NCI-H460 (cell line): ENCODE measurements around the gene LRTM2. TPM values are rescaled to one million over a fixed set of nuclear protein-coding genes. Genes with fewer than 3 reads are reported as not detected.

Experiments
- DNase-seq: peaks from one replicate; pipeline ENCODE4 v3.0.0-alpha.2; 2016; ENCODE audit warnings: low read depth; ENCODE audit errors: extremely low read depth
- total RNA-seq: library from RNA; depleted of rRNA; stranded (reverse); fragments of >200 nt; shearing (Covaris generic); gene quantifications from 2 replicates; pipeline ENCODE4 v1.2.3, GENCODE V29; 2014

Gene LRTM2
- total RNA-seq, 1 experiment from 2014 or later = not detected

- no peak for DNase-seq
Measured at GRCh38 chr12:1797011-1797901, 23.1 kb upstream of the LRTM2 start.

DNA sequence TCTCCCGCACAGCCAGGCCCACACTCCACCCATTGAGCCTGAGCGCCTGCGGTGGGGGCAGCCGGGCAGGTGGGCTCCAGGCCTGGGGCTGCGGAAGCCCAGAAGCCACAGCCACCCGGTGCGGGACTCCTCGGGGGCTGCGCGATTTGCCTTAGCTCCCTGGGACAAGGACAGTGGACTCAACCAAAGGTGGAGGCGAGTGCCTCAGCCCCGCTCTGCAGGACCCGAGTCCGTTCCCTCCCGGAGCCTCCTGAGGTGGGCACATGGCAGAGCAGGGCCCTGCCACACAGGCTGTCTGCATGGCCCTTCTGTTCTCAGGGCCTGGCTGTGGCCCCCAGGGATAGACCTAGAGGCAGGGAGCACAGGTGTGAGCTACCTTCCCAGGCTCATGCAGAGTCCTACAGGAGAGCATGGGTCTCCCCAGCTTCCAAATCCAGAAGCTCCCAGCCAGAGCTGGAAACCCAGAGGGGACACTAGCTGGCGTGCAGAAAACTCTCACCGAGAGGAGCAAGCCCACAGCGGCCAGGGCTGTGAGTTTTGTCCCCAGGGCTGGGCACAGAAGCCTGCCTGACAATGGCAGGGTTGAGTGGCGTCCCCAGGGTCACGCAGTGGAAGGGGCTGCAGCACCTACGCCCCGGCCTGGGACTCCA lies 22.2 kb upstream of the LRTM2 start:
- no peak for DNase-seq

DNA sequence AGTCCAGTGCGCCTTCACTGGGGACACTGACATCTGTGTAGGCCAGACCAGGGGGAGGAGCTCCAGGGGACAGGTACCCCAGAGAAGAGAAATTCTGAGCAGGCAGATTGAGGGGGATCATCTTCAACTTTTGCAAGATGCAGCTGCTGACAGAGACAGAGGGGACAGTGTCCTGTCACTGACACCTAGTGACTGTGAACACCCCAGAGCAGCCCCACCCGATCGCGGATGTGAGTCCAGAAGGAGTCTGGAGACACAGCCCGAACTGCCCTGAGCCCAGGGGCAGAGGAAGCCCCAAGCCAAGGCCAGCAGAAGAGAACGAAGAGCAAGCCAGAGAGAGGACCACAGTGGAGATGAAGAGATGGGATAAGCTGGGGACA lies 21.7 kb upstream of the LRTM2 start:
- no peak for DNase-seq

DNA sequence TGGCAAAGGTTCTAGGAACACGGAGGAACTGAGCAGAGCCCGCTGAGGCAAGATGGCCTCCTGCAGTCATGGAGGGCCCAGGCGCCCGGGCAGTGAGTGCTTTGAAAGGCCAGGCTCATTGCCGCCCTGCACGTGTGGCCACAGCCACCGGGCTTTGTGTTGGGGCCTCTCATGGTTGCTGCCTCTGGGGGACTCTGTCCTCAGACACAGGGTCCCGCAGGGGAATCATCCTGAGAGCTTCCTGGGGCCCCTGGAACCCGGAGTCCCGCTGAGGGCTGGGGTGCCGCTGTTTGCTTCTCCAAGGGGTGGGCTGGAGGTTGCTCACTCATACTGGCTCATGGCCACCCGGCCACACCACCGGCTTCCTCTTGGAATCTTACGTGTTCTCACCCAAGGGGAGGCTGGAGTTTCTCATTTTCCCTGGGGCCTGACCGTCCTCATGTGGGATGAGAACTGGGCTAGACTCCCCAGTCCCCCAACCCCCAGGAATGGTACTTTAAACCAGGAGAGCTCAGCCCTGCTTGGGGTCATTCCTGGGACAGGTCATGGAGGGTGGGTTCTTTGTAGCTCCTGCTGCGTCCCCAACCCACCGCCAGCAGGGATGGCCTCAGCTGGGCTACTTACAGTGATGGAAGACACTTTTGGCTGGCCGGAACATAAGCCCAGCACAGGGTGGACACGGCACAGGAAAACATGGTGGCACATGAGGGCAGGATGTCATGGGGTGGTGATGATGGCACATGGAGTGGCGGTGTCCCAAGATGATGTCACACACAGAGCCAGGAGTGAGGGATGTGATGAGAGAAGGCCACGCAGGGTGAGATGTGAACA lies 21.1 kb upstream of the LRTM2 start:
- DNase-seq = no peak

DNA sequence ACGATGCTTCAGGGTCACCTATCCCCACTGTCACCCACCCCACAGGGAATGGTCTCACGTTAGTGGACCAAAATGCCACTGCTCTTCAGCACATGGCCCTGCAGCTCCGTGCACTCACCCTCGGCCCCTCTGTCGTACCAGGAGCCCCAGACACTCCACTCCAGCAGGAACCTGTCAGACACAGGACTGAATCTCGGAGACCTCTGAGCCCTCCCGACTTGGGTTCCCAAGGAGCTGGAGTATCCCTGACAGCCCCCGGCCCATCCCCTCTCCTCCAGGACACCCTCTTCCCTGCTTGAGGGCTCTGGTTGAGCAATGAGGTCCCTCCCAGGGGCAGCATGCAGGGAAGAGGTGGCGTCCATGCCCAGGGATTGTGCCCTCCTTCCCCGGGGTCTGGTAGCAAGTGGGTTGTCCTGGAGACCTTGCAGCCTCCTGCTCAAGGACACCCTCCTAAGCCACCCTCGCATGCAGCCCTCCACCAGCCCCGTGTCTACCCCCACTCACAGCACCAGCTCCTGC lies 20.4 kb upstream of the LRTM2 start:
- DNase-seq = no peak

GRCh38 chr12:1800401-1801302 lies 19.7 kb upstream of the LRTM2 start:
- DNase-seq = no peak

DNA sequence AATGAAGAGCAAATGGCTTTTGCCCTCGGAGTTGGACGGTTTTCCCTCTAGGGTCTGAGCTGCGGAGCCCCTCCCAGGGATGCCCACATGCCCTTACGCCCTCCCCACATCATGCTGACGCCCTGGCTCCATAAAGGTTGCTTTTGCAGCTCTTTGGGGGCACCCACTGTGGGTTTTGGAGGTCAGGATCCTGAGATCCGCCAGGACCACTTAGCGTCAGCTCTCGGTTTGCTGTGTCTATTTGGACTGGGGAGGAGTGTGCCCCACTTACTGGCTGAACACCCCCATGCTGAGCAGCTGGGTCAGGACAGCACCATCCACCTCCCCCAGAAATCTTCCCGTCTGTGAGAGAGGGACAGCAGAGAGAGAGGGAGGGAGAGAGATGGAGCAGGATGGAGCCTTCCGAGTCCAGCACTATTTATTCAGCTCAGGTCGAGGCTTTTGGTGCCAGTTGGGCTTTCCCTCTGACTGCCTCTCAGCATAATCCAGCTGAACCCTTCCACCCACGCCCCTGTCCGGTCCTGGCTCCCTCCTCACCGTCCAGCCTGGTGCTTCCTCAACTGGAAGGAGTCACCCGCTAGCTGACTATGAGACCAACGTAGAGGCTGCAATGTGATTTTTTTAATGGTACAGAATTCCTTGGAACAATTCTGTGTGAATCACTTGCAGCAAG lies 18.9 kb upstream of the LRTM2 start:
- no peak for DNase-seq

- DNase-seq = no peak
Measured at GRCh38 chr12:1803736-1804135, 16.6 kb upstream of the LRTM2 start.

GRCh38 chr12:1804545-1805332 lies 15.6 kb upstream of the LRTM2 start:
- peak; percentile 84 for DNase-seq

DNA sequence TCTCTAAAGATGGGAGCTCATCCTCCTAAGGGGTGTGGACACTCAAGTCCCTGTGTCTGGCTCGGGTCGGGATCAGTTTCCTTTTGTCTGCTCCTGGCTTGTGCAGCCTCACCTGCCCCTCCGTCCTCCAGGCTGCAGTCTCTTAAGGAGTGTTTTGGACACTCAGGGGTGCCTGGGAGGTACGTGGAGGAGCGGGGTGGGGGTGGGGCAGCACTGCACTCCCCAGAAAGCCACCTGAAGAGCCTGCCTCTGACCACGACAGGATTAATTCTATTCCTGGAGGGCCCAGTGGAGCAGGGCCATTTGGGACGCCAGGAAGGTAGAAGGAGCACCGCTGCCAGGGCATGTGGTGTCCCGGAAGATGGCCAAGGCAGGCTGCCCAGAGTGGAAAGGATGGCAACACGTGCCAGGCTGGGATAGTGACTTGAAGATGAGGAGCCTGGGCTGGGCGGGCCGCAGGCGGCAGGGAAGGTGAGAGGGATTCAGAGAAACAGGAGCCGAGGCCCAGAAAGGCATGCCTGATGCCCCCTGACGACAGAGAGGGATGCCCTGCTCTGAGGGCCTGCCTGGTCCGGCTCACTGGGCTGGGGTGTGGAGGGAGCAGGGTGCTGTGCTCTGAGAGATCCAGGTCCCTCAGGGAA lies 14.8 kb upstream of the LRTM2 start:
- no peak for DNase-seq

DNA sequence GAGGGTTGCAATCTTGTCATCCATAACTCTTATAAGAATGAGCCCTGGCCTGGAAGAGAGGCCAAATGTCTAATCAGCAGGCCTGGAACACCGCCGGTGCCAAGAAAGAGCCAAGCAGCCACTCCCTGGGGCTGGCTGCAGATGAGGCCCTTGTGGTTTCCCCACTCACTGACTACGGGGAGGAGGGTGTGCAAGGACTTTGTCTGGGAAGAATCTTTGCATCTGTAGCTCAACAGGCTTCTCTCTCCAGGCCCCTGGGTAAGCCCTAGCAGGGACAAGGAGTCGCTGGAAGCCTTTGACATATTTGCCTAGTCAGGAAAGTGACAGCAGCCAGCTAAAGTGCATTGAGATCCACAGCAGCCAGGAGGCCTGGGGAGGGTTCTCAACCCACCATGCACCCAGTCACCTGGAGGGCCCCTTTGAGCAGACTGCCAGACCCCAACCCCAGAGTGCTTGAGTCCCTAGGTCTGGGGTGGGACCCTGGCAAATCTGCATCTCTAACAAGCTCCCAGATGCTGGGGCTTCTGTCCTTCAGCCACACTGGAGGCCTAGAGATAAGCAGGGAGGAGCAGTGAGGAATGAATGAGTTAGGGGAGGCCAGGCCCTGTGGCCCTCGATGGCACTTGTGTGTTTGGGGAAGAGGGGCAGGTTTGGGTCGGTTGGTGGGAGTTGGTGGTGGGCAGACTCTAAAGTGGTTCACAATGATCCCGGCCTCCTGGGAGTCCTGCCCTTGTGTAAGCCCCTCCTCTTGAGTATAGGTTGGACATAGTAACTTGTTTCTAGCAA lies 13.9 kb upstream of the LRTM2 start:
- DNase-seq = no peak

DNA sequence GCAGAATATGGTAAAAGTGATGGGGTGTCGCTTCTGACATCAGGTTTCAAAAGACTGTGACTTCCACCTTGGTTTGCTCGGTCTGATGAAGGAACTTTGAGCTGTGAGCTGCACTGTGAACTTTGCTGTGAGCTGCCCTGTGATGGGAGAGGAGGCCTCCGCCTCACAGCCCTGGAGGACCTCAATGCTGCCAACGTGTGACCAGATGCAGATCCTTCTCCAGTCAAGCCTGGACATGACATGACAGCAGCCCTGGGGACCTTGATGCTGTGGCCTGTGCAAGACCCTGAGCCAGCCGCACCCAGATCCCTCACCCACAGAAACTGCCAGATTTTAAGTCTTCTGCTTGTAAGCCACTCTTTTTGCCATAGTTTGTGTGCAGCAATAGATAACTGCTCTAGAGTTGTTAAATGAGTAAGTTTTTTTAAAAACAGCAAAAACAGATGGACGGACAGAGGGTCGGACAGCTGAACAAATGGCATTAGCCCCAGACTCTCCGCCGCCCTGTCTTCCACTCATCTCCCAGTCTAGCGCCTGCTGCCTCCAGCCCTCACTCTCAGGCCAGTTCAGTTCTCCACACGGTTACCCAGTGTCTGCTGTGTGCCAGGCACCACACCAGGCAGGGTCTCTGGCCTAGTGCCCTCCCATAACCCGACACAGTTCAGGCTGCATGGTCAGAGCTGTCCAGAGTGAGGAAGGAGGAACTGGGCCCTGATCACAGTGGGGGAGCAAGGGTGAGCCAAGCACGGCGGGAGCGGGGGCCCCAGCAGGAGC lies 13.1 kb upstream of the LRTM2 start:
- no peak for DNase-seq

- DNase-seq = no peak
Measured at GRCh38 chr12:1808036-1808797, 12.1 kb upstream of the LRTM2 start.

DNA sequence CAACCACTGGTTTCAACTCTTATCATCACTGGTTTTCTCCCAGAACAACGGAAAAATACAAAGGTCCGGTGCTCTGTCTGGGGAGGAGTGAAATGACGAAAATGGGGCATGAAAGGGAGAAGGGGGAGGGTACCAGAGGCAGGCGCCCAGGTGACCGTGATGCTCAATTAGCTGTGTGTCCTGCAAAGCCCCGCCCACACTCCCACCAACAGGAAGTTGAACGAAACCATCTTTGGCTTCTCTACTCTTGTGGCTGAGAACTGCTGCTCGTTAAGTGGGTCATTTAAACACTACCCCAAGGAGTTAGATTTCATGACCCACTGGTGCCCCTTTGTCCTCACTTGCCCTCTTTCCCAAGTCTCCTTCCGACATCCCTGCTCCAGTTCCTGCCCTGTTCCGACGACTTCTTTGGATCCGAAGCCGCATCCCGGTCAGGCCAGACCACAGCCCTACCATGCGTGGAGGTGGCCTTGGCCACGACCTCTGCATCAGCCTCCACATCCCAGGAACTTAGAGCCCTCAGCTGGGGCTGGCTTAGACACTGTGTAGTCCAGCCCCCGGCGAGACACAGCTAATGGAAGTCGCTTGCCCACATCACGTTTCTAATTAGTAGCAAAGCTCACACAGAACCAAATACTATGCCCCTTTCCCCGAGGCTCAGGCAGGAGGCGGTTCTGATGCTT lies 11.4 kb upstream of the LRTM2 start:
- no peak for DNase-seq

DNA sequence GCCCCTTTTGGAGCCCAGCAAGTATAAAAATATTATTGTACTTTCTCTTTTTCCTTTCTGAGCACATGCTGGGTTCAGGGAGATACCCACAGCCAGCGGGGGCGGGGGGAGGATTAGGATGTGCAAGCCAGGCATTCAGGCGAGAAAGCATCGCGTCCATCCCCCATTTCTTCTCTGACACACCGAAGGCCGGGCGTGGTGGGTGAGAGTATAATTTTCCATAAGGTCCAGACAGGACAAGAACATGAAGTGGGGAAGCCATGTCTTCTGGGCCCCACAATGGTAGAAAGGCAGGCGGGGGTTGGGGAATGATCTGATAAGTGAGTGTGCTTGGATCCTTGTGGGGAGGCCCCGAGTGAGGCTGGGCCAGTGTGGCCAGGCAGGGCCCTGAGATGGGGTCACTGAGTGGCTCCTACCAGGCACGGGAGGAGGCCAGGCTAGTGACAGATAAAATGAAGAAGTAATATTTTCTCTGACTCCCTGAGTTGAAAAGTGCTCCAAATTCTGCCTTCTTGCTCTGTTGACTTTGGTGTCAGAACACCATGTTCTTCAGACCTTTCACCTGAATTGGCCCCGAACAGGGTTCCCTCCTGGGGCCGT lies 10.7 kb upstream of the LRTM2 start:
- DNase-seq = no peak
